ENCODE results near the gene BBS12.

GRCh38 chr4:122686691-122687090 lies 45.8 kb upstream of the BBS12 start:
- TF ChIP-seq EZH2phosphoT487 (conservative IDR thresholded peaks at IDR 0.05; ENCODE audit: low read length), result no peak
- TF ChIP-seq CTCF (IDR thresholded peaks at IDR 0.05; ENCODE audit: insufficient read depth, low read length, poor library complexity, severe bottlenecking), result no peak

Data from SU-DHL-6 (cell line).